GM21447 (cell line): ENCODE data around the gene RSRC1.
"Not testable (repeated sequence)": the region's sequence is repeated elsewhere in the genome, so short reads cannot be mapped to it uniquely, and the experiment has no call there.

Source experiments
- ATAC-seq: cut with Tn5 transposase; IDR thresholded peaks from one replicate; pipeline ENCODE4 v1.9.1; 2021; ENCODE audit not compliant: unreplicated experiment

Gene RSRC1

DNA sequence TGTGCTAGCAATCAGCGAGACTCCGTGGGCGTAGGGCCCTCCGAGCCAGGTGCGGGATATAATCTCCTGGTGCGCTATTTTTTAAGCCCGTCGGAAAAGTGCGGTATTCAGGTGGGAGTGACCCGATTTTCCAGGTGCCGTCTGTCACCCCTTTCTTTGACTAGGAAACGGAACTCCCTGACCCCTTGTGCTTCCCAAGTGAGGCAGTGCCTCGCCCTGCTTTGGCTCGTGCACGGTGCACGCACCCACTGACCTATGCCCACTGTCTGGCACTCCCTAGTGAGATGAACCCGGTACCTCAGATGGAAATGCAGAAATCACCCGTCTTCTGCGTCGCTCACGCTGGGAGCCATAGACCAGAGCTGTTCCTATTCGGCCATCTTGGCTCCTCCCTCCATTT lies 406.8 kb downstream of the RSRC1 start:
- ATAC-seq: not testable (repeated sequence)

DNA sequence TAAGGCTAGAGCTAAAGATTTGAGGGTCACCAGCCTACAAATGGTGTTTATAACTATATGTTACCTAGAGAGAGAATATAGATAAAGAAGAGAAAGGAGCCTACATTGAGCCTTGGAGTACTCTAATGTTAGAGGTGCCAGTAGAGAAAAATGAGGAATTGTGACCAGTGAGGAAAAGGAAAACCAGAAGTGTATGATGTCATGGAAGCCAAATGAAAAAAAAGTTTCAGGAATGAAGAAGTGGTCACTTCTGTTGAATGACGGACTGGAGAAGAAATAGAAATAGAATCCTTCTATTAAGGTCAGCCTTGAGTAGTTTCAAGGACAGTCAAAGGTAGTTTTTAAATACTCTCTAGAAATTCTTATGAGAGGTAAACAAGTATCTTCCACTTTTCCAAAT lies 409.9 kb downstream of the RSRC1 start:
- no peak for ATAC-seq

GRCh38 chr3:158520433-158520832 lies 410.5 kb downstream of the RSRC1 start:
- ATAC-seq: no peak

GRCh38 chr3:158522221-158523136 lies 412.6 kb downstream of the RSRC1 start:
- no peak for ATAC-seq

DNA sequence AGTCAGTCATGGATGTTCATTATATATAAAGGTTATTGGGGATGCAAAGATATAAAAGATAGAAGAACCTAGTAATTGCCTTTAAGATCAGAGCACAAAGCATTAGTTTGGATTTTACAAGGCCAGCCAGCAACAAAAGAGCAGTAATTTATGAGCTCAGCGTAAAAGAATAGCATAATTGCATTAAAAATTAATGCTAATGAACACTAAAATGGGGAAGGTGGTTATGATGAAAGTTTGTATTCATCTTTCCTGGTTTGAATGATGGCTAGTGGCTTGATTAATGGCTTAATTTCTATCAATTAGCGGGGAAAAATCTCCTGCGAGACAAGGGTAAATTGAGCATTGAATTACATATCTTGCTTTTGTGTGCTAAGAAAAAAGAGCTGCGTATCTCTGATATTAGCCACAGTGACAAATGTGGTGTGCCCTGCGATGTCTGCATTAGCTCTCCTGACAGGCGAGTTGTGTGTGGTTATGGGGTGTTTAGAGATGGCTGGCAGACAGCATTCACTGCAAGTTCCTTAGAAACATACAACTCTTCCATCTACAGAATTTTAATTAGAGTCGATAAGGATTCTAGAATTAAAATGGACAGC lies 418.3 kb downstream of the RSRC1 start:
- ATAC-seq: no peak

- ATAC-seq: no peak
These were observed 421.4 kb downstream of the RSRC1 start for GRCh38 chr3:158531334-158531733.

DNA sequence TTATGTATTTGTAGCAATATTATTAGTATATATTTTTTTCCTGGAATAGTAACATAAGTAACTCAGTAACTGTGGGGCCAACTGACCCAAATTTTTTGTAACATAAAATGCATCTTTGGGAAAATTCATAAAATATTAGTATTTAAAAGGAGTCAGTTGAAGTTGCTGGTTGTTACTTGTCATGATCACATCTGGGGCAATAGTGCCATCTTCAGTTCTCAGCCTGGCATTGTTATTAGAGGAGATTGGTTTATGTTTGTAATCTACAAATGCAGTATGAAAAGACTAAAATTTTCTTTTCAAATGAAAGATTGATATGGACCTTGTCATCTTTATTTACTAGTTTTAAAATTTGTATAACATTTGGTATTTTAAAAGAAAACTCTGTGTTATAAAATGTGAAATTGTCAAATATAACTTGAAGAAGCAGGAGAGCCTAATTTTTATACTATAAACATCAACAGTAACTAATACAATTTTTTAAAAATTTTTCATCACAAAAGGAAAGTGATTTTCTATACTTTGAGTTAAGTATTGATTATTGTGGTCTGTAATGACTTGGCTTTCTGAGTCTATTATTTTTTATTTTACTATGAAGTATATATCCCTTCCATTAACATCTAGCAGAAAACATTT lies 422.3 kb downstream of the RSRC1 start:
- ATAC-seq: no peak

- ATAC-seq: no peak
These were observed 426.0 kb downstream of the RSRC1 start for GRCh38 chr3:158535918-158536317.

GRCh38 chr3:158539414-158540014 lies 429.6 kb downstream of the RSRC1 start:
- no peak for ATAC-seq

- no peak for ATAC-seq
These were observed 430.2 kb downstream of the RSRC1 start for GRCh38 chr3:158540066-158540465.

GRCh38 chr3:158548691-158549090 lies 438.8 kb downstream of the RSRC1 start:
- no peak for ATAC-seq

- ATAC-seq: not testable (repeated sequence)
These were observed 440.0 kb downstream of the RSRC1 start for GRCh38 chr3:158549938-158550337.

- ATAC-seq: no peak
These were observed 442.2 kb downstream of the RSRC1 start for GRCh38 chr3:158552124-158552523.

DNA sequence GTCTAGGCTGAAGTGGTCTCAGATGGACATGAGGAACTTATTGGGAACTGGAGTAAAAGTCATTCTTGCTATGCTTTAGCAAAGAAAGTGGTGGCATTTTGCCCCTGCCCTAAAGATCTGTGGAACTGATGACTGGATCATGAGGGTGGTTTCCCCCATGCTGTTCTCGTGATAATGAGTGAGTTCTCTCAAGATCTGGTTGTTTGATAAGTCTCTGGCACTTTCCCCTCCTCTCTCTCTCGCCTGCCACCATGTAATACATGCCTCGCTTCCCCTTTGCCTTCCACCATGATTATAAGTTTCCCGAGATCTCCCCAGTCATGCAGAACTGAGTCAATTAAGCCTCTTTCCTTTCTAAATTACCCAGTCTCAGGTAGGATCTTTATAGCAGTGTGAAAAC lies 449.6 kb downstream of the RSRC1 start:
- ATAC-seq: no peak

DNA sequence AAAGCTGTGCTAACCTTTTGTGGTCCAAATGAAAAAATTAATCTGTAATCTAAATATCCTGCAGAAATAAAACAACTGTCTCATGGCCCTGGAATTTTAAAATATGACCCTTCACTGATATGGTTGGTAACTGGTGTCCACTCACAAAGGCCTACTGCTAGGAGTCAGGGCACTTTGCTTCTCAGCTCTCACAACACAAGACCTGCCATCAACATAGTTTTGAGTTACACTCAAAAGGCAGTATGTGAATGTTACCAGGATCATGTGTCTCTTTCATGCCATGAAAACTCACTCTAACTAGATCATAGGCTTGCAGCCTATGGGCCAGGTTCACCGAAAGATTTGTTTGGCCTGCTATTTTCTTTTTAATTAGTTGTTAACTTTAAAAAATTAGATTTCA lies 451.1 kb downstream of the RSRC1 start:
- ATAC-seq: no peak

DNA sequence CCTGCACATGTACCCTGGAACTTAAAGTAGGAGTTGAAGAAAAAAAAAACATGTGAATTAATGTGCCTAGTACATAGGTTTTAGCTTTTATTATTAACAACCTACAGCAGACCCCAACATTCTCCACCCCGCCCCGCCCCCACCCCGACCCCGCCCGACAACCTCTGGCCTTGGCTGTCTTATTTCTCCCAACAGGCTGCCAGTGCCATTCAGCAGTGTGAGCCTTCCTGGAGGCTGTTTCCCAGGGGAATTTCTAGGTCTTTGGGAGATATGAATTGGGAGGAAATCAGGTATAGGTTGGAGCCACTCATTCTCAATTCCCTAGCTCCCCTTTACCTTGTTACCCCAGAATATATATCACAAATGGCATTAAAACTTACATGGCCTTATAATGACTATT lies 452.8 kb downstream of the RSRC1 start:
- no peak for ATAC-seq

DNA sequence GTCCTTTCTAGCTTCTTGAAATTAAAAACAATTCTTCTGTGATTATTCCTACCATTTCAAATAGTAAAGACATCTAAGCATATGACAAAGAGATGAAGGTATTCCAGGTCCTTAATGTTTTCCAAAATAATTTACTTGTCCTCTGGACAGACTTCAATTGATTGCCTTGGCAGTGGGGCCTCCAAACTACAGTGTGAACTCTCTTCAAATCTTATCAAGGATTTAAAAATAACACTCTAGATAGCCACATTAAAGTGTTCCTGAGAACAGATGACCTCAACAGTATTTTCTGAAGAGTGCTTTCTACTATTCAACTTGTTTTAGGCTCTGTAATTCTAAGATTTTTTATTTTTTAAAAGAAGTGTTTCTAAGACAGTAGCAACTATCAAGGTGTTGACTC lies 453.2 kb downstream of the RSRC1 start:
- ATAC-seq: no peak

GRCh38 chr3:158565076-158565475 lies 455.2 kb downstream of the RSRC1 start:
- ATAC-seq: no peak

- no peak for ATAC-seq
These were observed 458.9 kb downstream of the RSRC1 start for GRCh38 chr3:158568784-158569183.

DNA sequence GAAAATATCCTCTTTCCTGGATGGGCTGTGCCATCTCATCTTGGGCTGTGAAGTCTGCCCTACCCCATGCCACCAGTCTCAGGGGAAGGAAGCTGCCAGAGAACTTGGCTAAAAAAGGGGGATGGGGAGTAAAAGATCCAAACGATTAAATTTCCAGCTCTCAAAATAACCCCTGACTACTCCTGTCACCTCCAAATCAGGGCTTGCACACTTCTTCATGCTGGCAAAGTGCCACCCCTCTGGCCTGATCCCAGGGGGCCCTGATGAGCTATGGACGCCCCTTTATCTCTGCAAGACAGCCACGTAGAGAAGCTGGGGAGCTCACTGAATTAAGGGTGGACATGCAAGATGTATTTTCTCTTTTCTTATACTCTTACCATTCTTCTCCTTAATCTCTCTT lies 459.9 kb downstream of the RSRC1 start:
- no peak for ATAC-seq

- ATAC-seq: peak; percentile 100
These were observed 461.3 kb downstream of the RSRC1 start, which contains the start of gene MLF1 for GRCh38 chr3:158570999-158571702. Gene MLF1 (plus strand): TSS chr3:158571194. CDS start chr3:158571301, 107 bp downstream.
